ENCODE data around the gene RGS6.

Gene RGS6

GRCh38 chr14:72568296-72568992 is 636.2 kb downstream of the RGS6 start:
- Histone ChIP-seq H3K9me3 (ENCODE audit: control insufficient read depth, insufficient read depth, low read length) (no peaks in the 10 kb centered on the region), H3K36me3 (ENCODE audit: control insufficient read depth, low read length) (no peaks in the 10 kb centered on the region), H4K20me1 (ENCODE audit: control insufficient read depth, insufficient read depth, low read depth, low read length) (no peaks in the 10 kb centered on the region), H3K27me3 (ENCODE audit: control insufficient read depth, low read length) (peaks cover 2% of the 10 kb centered on the region; the same call in 1 of the 2 replicates), H3F3A (ENCODE audit: control insufficient read depth, insufficient read depth) (no peaks in the 10 kb centered on the region), H3K79me2 (ENCODE audit: control insufficient read depth, low read length) (no peaks in the 10 kb centered on the region), H3K4me3 (ENCODE audit: low read length) (no peak overlapping the region), H3K9me2 (replicated peaks; ENCODE audit: control insufficient read depth, low read length) (no peaks in the 10 kb centered on the region), H3K27ac (ENCODE audit: low read depth, low read length) (no peak overlapping the region), H3K4me1 (ENCODE audit: control insufficient read depth, low read length) (no peaks in the 10 kb centered on the region), H3K4me2 (ENCODE audit: low read length) (no peak overlapping the region)
- no peak for TF ChIP-seq CTCF (IDR thresholded peaks at IDR 0.05; ENCODE audit: low read depth, low read length, poor library complexity, severe bottlenecking)
- no peak for TF ChIP-seq EZH2phosphoT487 (IDR thresholded peaks at IDR 0.05; ENCODE audit: borderline replicate concordance, low read length)

GRCh38 chr14:72573725-72574417 is 641.6 kb downstream of the RGS6 start:
- Histone ChIP-seq H3K4me3 (ENCODE audit: low read length) (no peak overlapping the region), H3F3A (ENCODE audit: control insufficient read depth, insufficient read depth) (no peaks in the 10 kb centered on the region), H3K4me2 (ENCODE audit: low read length) (no peak overlapping the region), H3K27me3 (ENCODE audit: control insufficient read depth, low read length) (peaks cover 8% of the 10 kb centered on the region), H3K9me2 (replicated peaks; ENCODE audit: control insufficient read depth, low read length) (no peaks in the 10 kb centered on the region), H3K27ac (ENCODE audit: low read depth, low read length) (no peak overlapping the region), H4K20me1 (ENCODE audit: control insufficient read depth, insufficient read depth, low read depth, low read length) (no peaks in the 10 kb centered on the region), H3K36me3 (ENCODE audit: control insufficient read depth, low read length) (no peaks in the 10 kb centered on the region), H3K79me2 (ENCODE audit: control insufficient read depth, low read length) (no peaks in the 10 kb centered on the region), H3K9me3 (ENCODE audit: control insufficient read depth, insufficient read depth, low read length) (no peaks in the 10 kb centered on the region), H3K4me1 (ENCODE audit: control insufficient read depth, low read length) (no peaks in the 10 kb centered on the region)
- TF ChIP-seq EZH2phosphoT487 (IDR thresholded peaks at IDR 0.05; ENCODE audit: borderline replicate concordance, low read length) (no peak), CTCF (IDR thresholded peaks at IDR 0.05; ENCODE audit: low read depth, low read length, poor library complexity, severe bottlenecking) (no peak)

- H3K79me2 ChIP-seq (ENCODE audit: control insufficient read depth, low read length) = no peaks in the 10 kb centered on the region
- no peak overlapping the region for H3K4me3 ChIP-seq (ENCODE audit: low read length)
- TF ChIP-seq EZH2phosphoT487 (IDR thresholded peaks at IDR 0.05; ENCODE audit: borderline replicate concordance, low read length) (no peak), CTCF (IDR thresholded peaks at IDR 0.05; ENCODE audit: low read depth, low read length, poor library complexity, severe bottlenecking) (no peak)
- peaks cover 8% of the 10 kb centered on the region for H3K27me3 ChIP-seq (ENCODE audit: control insufficient read depth, low read length)
- H3F3A ChIP-seq (ENCODE audit: control insufficient read depth, insufficient read depth) = no peaks in the 10 kb centered on the region
- H4K20me1 ChIP-seq (ENCODE audit: control insufficient read depth, insufficient read depth, low read depth, low read length) = no peaks in the 10 kb centered on the region
- H3K9me3 ChIP-seq (ENCODE audit: control insufficient read depth, insufficient read depth, low read length) = no peaks in the 10 kb centered on the region
- H3K9me2 ChIP-seq (replicated peaks; ENCODE audit: control insufficient read depth, low read length) = no peaks in the 10 kb centered on the region
- no peak overlapping the region for H3K27ac ChIP-seq (ENCODE audit: low read depth, low read length)
- H3K36me3 ChIP-seq (ENCODE audit: control insufficient read depth, low read length) = no peaks in the 10 kb centered on the region
- H3K4me2 ChIP-seq (ENCODE audit: low read length) = no peak overlapping the region
- H3K4me1 ChIP-seq (ENCODE audit: control insufficient read depth, low read length) = no peaks in the 10 kb centered on the region
Measured at GRCh38 chr14:72574715-72575114, 642.5 kb downstream of the RGS6 start.

Measured in DOHH2 (cell line).